ENCODE results near the gene XPC. TPM values are rescaled to one million over a fixed set of nuclear protein-coding genes. Genes with fewer than 3 reads are reported as not detected.

XPC gene
- total and polyA plus RNA-seq, 2 of the 8 experiments (the other 6 are each of a cell fraction or from before 2014, with no cell fraction given): 8.8 to 27.3 TPM

GRCh38 chr3:14216257-14217048 lies 38.1 kb upstream of the XPC start (continued):
- peak; percentile 88 to 98 (median 95) for TF ChIP-seq CTCF (IDR thresholded peaks at IDR 0.05; ENCODE audit: control extremely low read depth in 1 of 3, insufficient read depth in 1 of 3, low read depth in 1 of 3, low read length in 3 of 3)
- 0 out of 2 replicates have a peak, but pooled peaks have one; percentile 28 for TF ChIP-seq GTF2F1 (IDR thresholded peaks at IDR 0.05; ENCODE audit: borderline replicate concordance, low read depth, low read length)
- peak; percentile 79 for TF ChIP-seq TAF1 (IDR thresholded peaks at IDR 0.05; ENCODE audit: low read depth, low read length)
- peak; percentile 83; the same call in 1 of the 2 replicates for TF ChIP-seq SP4 (IDR thresholded peaks at IDR 0.05; ENCODE audit: low read length)
- TF ChIP-seq CEBPB (IDR thresholded peaks at IDR 0.05; ENCODE audit: low read depth, low read length): no peak
- peak; percentile 63; the same call in 1 of the 2 replicates for TF ChIP-seq TBP (IDR thresholded peaks at IDR 0.05; ENCODE audit: low read depth, low read length)
- 0 out of 3 replicates have a peak, but pooled peaks of 1 of the 2 experiments have one; percentile 17 for TF ChIP-seq EP300 (IDR thresholded peaks at IDR 0.05; ENCODE audit: borderline replicate concordance in 1 of 2, low read depth in 2 of 2, low read length in 2 of 2)
- TF ChIP-seq ATF3 (IDR thresholded peaks at IDR 0.05; ENCODE audit: insufficient read depth, low read depth, low read length): peak; percentile 74
- peak; percentile 53; the same call in 1 of the 2 replicates for TF ChIP-seq YY1 (IDR thresholded peaks at IDR 0.05; ENCODE audit: low read depth, low read length)
- peak; percentile 74 for TF ChIP-seq SP1 (IDR thresholded peaks at IDR 0.05; ENCODE audit: low read depth, low read length)
- peak; percentile 63; the same call in 1 of the 2 replicates for TF ChIP-seq ATF2 (IDR thresholded peaks at IDR 0.05; ENCODE audit: low read length)
- TF ChIP-seq, protein P1, sequence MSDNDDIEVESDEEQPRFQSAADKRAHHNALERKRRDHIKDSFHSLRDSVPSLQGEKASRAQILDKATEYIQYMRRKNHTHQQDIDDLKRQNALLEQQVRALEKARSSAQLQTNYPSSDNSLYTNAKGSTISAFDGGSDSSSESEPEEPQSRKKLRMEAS (IDR thresholded peaks at IDR 0.05): peak; percentile 98
- TF ChIP-seq CTBP2 (IDR thresholded peaks at IDR 0.05; ENCODE audit: borderline replicate concordance, insufficient read depth, insufficient read length, low read length): no peak
- no peak for TF ChIP-seq RNF2 (IDR thresholded peaks at IDR 0.05; ENCODE audit: borderline replicate concordance, low read depth, low read length, missing control alignments, poor library complexity, severe bottlenecking)
- no peak for TF ChIP-seq TCF12 (IDR thresholded peaks at IDR 0.05; ENCODE audit: low read depth, low read length)
- TF ChIP-seq TEAD4 (IDR thresholded peaks at IDR 0.05; ENCODE audit: low read depth, low read length): peak; percentile 72; the same call in 1 of the 2 replicates
- TF ChIP-seq CREB1 (IDR thresholded peaks at IDR 0.05): peak; percentile 73

Data from H1 (cell line).